Neural progenitor cell (in vitro differentiated cells): ENCODE data around the gene KIF26A. TPM values are rescaled to one million over a fixed set of nuclear protein-coding genes. Genes with fewer than 3 reads are reported as not detected.
"Not testable (repeated sequence)": the region's sequence is repeated elsewhere in the genome, so short reads cannot be mapped to it uniquely, and the experiment has no call there.

Source experiments
- DNase-seq: peaks from one replicate; pipeline ENCODE4 v3.0.0-alpha.2; 2016; ENCODE audit warnings: low spot score
- H2AFZ ChIP-seq: fragments of 200-600 bp; sonication (generic); replicated peaks from 2 replicates; pipeline ENCODE4 v1.6.1; 2016; ENCODE audit warnings: antibody characterized with exemption
- H3F3A ChIP-seq: fragments of 200-600 bp; sonication (generic); 2 replicates; pipeline ENCODE4 v1.6.1; 2016; ENCODE audit warnings: antibody characterized with exemption, low read depth
- H3K27ac ChIP-seq: fragments of 200-600 bp; sonication (generic); 2 replicates; pipeline ENCODE4 v1.5.1; 2016; ENCODE audit warnings: mild to moderate bottlenecking
- H3K27me3 ChIP-seq: fragments of 200-600 bp; sonication (generic); 2 replicates; pipeline ENCODE4 v1.6.1; 2016; ENCODE audit warnings: mild to moderate bottlenecking, moderate library complexity
- H3K36me3 ChIP-seq: fragments of 200-600 bp; sonication (generic); 2 replicates; pipeline ENCODE4 v1.5.1; 2016
- H3K4me1 ChIP-seq: fragments of 200-600 bp; sonication (generic); 2 replicates; pipeline ENCODE4 v1.6.1; 2016; ENCODE audit warnings: mixed run types
- H3K4me2 ChIP-seq: fragments of 200-600 bp; sonication (generic); 2 replicates; pipeline ENCODE4 v1.6.1; 2016
- H3K4me3 ChIP-seq: fragments of 200-600 bp; sonication (generic); 2 replicates; pipeline ENCODE4 v1.5.1; 2016
- H3K79me2 ChIP-seq: fragments of 200-600 bp; sonication (generic); 2 replicates; pipeline ENCODE4 v1.6.1; 2016; ENCODE audit warnings: low read depth
- H3K9ac ChIP-seq: fragments of 200-600 bp; sonication (generic); 2 replicates; pipeline ENCODE4 v1.6.1; 2016
- H3K9me3 ChIP-seq: fragments of 200-600 bp; sonication (generic); 2 replicates; pipeline ENCODE4 v1.5.1; 2016; ENCODE audit warnings: low read depth
- H4K20me1 ChIP-seq: fragments of 200-600 bp; sonication (generic); 2 replicates; pipeline ENCODE4 v1.6.1; 2016; ENCODE audit warnings: low read depth
- H3K27ac Mint-ChIP-seq: 3 replicates; pipeline ENCODE4 v1.8.0; 2021; ENCODE audit warnings: mixed read lengths
- H3K27me3 Mint-ChIP-seq: 2 replicates; pipeline ENCODE4 v1.8.0; 2022; ENCODE audit warnings: low read depth, mild to moderate bottlenecking, inconsistent platforms, moderate library complexity, mixed read lengths; ENCODE audit not compliant: insufficient read depth
- H3K36me3 Mint-ChIP-seq: 3 replicates; pipeline ENCODE4 v1.8.0; 2021; ENCODE audit warnings: mixed read lengths
- H3K4me1 Mint-ChIP-seq: 3 replicates; pipeline ENCODE4 v1.8.0; 2021; ENCODE audit warnings: mixed read lengths
- H3K4me3 Mint-ChIP-seq: 3 replicates; pipeline ENCODE4 v1.8.0; 2021; ENCODE audit warnings: mild to moderate bottlenecking, moderate library complexity, mixed read lengths
- H3K9me3 Mint-ChIP-seq: 3 replicates; pipeline ENCODE4 v1.8.0; 2020; ENCODE audit warnings: mixed read lengths
- CTCF ChIP-seq: fragments of 200-600 bp; sonication (generic); IDR thresholded peaks from 2 replicates; pipeline ENCODE4 v1.5.1; 2017; ENCODE audit warnings: antibody characterized with exemption, mild to moderate bottlenecking
- EZH2 ChIP-seq: fragments of 200-600 bp; sonication (generic); IDR thresholded peaks from 2 replicates; pipeline ENCODE4 v1.6.1; 2017; ENCODE audit warnings: antibody characterized with exemption, mild to moderate bottlenecking, moderate library complexity
- EZH2phosphoT487 ChIP-seq: fragments of 200-600 bp; sonication (generic); IDR thresholded peaks from 2 replicates; pipeline ENCODE4 v1.6.1; 2017; ENCODE audit warnings: antibody characterized with exemption
- total RNA-seq: library from RNA; depleted of rRNA; stranded (reverse); fragments of >200 nt; gene quantifications from 2 replicates; pipeline ENCODE4 v1.2.3, GENCODE V29; 2015; ENCODE audit warnings: low replicate concordance

KIF26A gene
- total RNA-seq, 1 donor from 2014 or later, result 6.1 TPM

GRCh38 chr14:104224506-104225277 lies 86.3 kb downstream of the KIF26A start:
- H3K27ac ChIP-seq, result no peak overlapping the region
- H3K4me2 ChIP-seq, result no peak overlapping the region
- no peaks in the 10 kb centered on the region for H3K79me2 ChIP-seq
- H3K27ac Mint-ChIP-seq, result no peak overlapping the region
- DNase-seq, result peak; percentile 73
- peaks cover 13% of the 10 kb centered on the region for H3K4me1 Mint-ChIP-seq
- no peak for TF ChIP-seq EZH2
- TF ChIP-seq CTCF, result peak; percentile 66
- H2AFZ ChIP-seq, result no peak overlapping the region
- H3K9ac ChIP-seq, result no peak overlapping the region
- H3F3A ChIP-seq, result no peaks in the 10 kb centered on the region
- no peak overlapping the region for H3K4me3 ChIP-seq
- H3K27me3 Mint-ChIP-seq, result peaks cover 7% of the 10 kb centered on the region
- H3K4me1 ChIP-seq, result peaks cover 21% of the 10 kb centered on the region
- no peaks in the 10 kb centered on the region for H4K20me1 ChIP-seq
- no peaks in the 10 kb centered on the region for H3K27me3 ChIP-seq
- H3K36me3 Mint-ChIP-seq, result no peaks in the 10 kb centered on the region
- H3K9me3 Mint-ChIP-seq, result peaks cover 3% of the 10 kb centered on the region
- H3K9me3 ChIP-seq, result no peaks in the 10 kb centered on the region
- H3K4me3 Mint-ChIP-seq, result no peak overlapping the region
- no peaks in the 10 kb centered on the region for H3K36me3 ChIP-seq

DNA sequence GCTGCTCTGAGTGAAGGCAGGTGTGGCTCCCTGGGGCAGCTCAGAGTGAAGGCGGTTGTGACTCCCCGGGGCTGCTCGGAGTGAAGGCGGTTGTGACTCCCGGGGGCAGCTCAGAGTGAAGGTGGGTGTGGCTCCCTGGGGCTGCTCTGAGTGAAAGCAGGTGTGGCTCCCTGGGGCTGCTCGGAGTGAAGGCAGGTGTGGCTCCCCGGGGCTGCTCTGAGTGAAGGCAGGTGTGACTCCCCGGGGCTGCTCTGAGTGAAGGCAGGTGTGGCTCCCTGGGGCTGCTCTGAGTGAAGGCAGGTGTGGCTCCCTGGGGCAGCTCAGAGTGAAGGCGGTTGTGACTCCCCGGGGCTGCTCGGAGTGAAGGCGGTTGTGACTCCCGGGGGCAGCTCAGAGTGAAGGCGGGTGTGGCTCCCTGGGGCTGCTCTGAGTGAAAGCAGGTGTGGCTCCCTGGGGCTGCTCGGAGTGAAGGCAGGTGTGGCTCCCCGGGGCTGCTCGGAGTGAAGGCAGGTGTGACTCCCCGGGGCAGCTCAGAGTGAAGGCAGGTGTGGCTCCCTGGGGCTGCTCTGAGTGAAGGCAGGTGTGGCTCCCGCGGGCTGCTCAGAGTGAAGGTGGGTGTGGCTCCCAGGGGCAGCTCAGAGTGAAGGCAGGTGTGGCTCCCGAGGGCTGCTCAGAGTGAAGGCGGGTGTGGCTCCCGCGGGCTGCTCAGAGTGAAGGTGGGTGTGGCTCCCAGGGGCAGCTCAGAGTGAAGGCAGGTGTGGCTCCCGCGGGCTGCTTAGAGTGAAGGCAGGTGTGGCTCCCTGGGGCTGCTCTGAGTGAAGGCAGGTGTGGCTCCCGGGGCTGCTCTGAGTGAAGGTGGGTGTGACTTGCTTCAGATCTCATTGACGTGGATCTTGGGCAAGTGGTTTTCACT lies 87.1 kb downstream of the KIF26A start:
- not testable (repeated sequence) for H3K27me3 ChIP-seq, H3K9me3 Mint-ChIP-seq, H3K27ac Mint-ChIP-seq, H3K9me3 ChIP-seq, H3K36me3 ChIP-seq, H3F3A ChIP-seq, H3K4me3 Mint-ChIP-seq, H2AFZ ChIP-seq, H3K4me3 ChIP-seq, H3K9ac ChIP-seq, H3K27ac ChIP-seq, H4K20me1 ChIP-seq, DNase-seq, H3K4me1 Mint-ChIP-seq, H3K27me3 Mint-ChIP-seq, H3K36me3 Mint-ChIP-seq, H3K4me2 ChIP-seq, H3K79me2 ChIP-seq
- H3K4me1 ChIP-seq, result peaks cover 14% of the 10 kb centered on the region

DNA sequence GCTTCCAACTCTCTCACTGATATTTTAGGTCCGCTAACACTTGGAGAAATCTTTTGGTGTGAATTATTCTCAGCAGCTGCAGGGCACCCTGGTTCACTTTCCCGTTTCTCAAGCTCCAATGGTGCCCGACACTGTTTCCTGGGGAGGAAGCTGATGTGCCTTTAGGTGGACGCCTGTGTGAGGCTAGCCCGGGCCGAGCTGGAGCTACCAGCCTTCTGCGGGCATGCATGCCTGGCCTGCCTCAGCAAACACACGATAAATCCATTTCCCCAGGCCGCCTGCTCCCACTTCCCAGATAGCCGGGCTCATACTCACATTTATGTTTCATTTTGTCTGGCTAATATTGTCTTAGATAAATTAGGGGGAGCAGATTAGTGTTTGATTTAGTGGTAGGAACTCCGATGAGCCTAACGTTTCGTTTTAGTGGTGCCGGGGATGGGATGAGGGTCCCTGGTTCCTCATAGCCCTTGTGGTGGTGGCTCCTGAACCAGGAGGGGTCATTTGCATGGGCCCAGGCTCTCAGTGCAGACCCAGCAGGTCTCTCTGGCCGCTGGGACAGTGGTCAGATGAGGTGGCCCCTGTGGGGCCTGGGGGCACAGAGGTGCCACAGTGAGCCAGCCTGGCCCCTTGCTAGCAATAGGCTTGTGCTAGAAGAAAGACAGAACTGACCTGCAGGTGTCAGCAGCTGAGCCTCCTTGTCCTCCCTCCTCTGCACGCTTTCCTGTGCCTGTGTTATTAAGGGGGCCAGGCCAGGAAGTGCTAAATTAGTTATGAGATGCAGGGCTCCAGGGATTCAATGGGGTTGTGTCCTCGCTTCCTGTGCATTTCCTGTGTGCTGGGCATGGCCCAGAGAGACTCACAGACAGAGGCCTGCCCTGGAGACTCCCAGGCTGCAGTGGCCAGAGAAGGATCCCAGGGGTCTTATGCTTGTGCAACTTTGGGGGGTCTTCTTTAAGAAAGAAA lies 88.3 kb downstream of the KIF26A start:
- Histone ChIP-seq H3K4me3 (no peak overlapping the region), H4K20me1 (no peaks in the 10 kb centered on the region), H3K27ac (no peak overlapping the region), H3K36me3 (no peaks in the 10 kb centered on the region), H3F3A (no peaks in the 10 kb centered on the region), H3K9ac (no peak overlapping the region), H3K4me2 (no peak overlapping the region), H3K27me3 (no peaks in the 10 kb centered on the region), H2AFZ (no peak overlapping the region), H3K79me2 (no peaks in the 10 kb centered on the region), H3K9me3 (no peaks in the 10 kb centered on the region), H3K4me1 (peaks cover 9% of the 10 kb centered on the region)
- H3K27me3 Mint-ChIP-seq, result peaks cover 5% of the 10 kb centered on the region
- H3K4me3 Mint-ChIP-seq, result no peak overlapping the region
- no peak for DNase-seq
- no peaks in the 10 kb centered on the region for H3K36me3 Mint-ChIP-seq
- H3K27ac Mint-ChIP-seq, result no peak overlapping the region
- peaks cover 3% of the 10 kb centered on the region for H3K9me3 Mint-ChIP-seq
- TF ChIP-seq EZH2phosphoT487, result no peak
- no peak for TF ChIP-seq EZH2
- TF ChIP-seq CTCF, result no peak
- peaks cover 11% of the 10 kb centered on the region for H3K4me1 Mint-ChIP-seq
